Stimulated activated CD8-positive, alpha-beta memory T cell treated with anti-CD3 and anti-CD28 coated beads, Interleukin-15, amount 100 ng/mL, for 4 hours (primary cell): Measurements from ENCODE around the gene IGLL5.

Source experiments
- DNase-seq, 2 donors: peaks; one replicate each; pipeline ENCODE4 v3.0.0-alpha.2; 2020; ENCODE audit warnings: low read depth in 2 of 2

IGLL5 gene

GRCh38 chr22:22863001-22863400 lies 24.6 kb upstream of the IGLL5 start:
- DNase-seq = no peak

- DNase-seq = no peak
These were observed 22.1 kb upstream of the IGLL5 start for GRCh38 chr22:22865311-22866072.

GRCh38 chr22:22866381-22867111 lies 21.1 kb upstream of the IGLL5 start:
- no peak for DNase-seq

DNA sequence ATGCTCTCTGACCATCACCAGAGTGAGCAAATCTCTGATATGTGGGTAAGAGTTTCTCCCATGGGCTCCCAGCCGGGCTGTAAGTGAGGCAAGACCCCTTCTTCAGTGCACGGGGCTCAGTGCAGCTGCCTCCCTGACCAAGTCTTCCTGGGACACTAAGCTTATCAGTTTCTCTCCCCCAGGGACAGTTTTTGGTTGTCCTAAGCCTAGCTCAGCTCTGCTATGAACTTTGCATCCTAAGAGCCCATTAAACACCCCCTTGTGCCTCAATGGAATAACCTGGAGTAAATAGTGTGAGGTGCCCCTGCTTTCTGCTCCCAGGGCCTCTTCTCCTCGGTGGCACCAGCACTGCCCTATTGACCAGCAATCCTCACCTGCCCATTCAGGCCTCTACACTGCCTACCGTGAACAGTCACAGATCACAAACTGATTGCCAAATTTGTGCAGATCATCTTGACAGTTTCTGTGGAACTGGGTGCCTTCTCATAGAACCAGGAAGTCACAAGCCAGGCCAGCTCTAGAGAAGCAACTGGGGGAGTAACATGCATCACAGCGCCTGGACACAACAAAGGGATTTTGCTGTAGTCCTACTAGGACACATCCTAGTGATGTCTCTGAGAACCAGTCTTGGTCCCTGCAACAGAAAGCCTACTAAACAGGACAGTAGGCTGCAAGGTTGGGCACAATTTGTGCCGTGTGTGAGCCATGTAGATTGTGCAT lies 19.5 kb upstream of the IGLL5 start:
- DNase-seq = no peak

DNA sequence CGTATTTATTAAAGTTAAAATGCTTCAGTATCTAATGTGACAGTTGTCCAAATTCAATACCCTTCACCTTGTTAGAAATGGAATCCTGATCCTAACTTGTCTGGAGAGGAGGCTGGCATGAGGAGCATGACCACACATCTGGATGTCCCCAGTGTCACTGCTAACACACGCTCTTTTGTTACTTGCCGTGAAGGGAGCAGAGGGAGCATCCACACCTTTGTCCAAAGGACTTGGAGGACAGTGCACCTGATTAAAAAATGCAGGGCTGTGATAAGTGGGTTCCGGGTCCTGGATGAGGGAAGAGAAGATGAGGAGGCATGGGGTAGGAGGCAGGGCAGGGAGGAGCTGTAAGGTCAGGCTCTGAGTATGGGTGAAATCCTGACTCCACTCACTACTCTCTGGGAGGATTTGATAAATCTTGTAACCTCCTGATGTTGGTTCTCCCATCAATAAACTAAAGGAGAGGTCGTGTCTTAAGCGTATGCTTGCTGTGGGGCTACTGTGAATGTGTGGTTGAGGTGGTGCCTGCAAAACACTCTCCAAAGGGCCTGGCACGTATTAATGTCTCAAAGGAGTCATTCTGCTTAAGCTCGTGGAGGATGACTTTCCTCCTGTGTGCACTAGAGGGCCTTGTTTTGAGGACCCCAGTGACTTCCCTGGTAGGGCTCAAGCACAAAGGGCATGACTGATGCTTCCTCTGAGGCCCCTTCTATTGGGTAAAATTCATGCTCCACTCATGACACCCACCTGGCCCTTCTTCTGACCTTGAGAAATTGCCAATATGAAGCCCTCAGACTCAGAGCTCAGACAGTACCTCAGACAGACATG lies 16.8 kb upstream of the IGLL5 start:
- DNase-seq = no peak

DNA sequence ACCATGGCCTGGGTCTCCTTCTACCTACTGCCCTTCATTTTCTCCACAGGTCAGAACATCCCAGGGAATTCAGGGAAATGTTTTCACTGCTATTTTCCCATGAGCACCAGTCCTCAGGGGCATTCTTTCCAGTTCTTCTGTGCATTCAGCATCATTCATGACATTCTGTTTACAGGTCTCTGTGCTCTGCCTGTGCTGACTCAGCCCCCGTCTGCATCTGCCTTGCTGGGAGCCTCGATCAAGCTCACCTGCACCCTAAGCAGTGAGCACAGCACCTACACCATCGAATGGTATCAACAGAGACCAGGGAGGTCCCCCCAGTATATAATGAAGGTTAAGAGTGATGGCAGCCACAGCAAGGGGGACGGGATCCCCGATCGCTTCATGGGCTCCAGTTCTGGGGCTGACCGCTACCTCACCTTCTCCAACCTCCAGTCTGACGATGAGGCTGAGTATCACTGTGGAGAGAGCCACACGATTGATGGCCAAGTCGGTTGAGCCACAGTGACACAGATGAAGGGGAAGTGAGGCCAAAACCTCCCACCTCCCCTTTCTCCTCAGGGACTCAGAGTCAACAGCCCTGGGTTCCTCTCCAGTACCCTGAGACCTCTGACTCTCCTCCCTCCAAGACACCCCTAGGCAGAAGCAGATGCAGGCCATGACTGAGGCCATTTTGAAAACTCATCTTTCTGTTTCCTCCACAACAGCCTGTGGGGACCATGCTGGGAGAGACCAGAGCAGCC lies 15.9 kb upstream of the IGLL5 start:
- DNase-seq = no peak

GRCh38 chr22:22872722-22873708 lies 14.6 kb upstream of the IGLL5 start:
- DNase-seq = no peak

DNA sequence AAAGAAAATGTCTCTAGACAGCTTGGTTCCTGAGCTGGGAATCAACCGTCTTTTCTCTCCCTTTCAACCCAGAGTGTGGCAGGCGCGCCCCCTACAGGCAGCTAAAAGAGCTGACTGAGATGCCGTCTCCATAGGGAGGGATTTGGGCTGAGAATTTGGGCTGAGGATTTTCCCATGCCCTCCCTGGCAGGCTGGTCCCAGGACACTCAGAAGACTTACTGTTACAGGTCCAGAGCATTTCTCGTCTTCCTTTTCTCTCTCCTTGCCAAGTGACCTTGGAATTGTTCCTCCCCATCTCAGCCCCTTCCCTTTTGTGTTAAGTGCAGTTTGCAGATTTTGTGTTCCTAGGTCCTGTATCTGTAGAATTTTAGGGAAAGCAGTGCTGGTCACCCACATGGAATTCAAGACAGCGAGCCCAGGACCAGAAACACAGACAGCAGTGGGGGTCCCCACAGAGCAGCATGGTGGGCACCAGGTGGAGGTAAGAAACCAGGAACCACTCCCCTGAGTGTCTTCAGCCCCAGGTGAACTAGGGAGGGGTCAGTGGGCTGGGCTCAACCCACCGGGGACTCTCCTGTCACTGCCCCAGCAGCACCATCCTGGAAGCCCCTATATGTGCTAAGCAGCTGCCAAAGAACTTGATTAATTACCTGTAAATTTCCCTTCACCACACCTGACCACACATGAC lies 9.9 kb upstream of the IGLL5 start:
- peak in 1 of 2 donors; percentile 42 for DNase-seq

GRCh38 chr22:22878211-22878570 lies 9.4 kb upstream of the IGLL5 start:
- no peak for DNase-seq

DNA sequence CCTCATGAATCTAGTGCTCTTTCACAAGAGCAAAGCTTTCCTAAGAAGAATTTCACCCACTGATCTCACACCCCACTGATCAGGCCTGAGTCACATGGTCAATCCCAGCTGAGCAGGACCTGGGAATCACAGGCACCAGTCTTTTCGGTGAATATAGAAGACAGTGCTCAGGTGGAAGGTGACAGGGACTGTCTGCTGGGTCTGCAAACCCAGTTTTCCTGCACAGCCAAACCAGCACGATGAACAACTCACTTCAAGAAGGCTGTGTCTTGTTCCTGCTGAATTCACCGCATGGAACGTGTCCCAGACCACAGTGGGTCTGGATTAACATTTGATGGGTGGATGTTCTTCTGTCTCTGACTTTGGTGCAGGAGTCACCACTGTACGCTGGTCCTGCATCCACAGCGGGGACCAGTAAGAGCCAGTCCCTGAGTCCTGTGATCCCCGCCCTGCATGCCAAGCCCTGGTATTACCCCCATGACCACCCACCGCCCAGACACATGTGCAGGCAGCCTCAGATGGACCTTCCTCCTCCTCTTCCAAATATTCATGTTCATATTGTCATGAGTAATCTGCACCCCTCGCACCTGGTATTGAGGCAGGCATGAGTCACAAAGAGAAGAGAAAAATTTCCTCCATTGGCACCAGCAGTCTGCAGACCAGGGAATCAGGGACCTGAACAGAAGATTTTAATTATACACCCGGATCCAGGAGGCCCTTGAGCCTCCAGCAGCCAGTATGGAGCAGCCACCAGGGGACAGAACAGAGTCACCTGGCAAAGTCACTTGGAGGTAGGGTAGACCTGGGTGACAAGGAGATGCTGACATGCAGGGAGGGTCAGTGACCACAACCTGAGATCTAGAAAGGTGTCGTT lies 8.6 kb upstream of the IGLL5 start:
- no peak for DNase-seq

- no peak for DNase-seq
These were observed 7.9 kb upstream of the IGLL5 start for GRCh38 chr22:22879675-22880155.

GRCh38 chr22:22880645-22881044 lies 7.0 kb upstream of the IGLL5 start:
- no peak for DNase-seq

GRCh38 chr22:22881116-22882000 lies 6.3 kb upstream of the IGLL5 start:
- DNase-seq = no peak

DNA sequence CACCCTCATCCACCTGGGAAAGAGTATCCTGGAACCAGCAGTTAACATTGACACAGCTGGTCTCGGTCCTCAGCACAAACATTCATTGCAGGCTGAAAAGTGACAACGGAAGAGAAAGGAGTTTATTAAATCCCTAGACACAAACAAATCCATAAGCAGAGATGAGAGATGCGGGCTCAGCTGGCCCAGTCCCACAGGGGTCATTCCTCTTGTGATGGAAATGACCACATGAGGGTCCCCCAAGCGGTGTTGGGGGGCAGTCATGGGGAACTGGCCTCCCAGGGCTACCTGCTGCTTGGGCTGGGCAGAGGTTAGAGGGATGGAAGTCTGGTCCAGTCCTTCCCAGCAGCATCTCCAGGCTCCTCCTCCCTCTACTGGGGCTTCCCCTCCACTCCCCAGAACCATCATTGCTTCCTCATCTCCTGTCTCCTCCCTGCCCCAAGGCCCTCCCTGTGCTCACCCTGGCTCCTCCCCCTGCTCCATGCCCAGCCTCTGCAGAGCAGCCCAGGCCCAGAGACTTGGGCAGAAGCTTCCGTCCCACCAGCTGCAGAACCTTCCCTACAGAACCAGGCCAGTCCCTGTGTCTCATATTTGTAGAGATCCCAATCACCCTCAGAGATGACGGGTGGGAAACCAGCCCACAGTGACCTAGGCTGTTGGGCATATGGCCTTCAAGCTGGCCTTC lies 5.4 kb upstream of the IGLL5 start:
- DNase-seq = no peak

- DNase-seq = no peak
These were observed 4.4 kb upstream of the IGLL5 start for GRCh38 chr22:22883090-22883727.
